AG09319 (cell line): ENCODE data around the gene RAI14.

ENCODE experiments used
- DNase-seq: peaks from one replicate; pipeline ENCODE4 v3.0.0-alpha.2; 2010; ENCODE audit warnings: low read depth; ENCODE audit errors: extremely low read depth
- TF ChIP-seq, protein P1 (sequence below): IDR thresholded peaks from 2 replicates; pipeline ENCODE4 v1.5.1; 2011; ENCODE audit warnings: low read depth, mild to moderate bottlenecking, inconsistent platforms, low read length, moderate library complexity

The RAI14 gene

DNA sequence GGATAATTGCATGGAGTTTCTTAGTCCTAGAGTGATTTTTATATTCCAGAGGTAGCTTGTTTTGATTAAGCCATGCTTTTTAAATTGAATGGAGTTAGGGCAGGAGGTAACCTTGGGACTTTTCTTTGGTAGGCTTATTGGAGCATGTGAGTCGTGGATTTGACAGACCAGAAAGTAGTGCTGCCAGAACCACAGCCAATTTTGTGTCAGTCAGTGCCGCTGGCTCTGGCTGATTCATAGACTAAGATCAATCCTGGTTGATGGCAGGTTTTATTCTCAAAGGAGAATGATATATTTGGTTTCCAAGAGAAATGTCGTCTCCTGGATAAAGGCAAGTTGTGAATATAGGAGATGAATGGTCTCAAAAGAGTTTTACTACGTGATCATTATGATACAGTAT lies 20.3 kb downstream of the RAI14 start:
- DNase-seq: no peak
- TF ChIP-seq, protein P1, sequence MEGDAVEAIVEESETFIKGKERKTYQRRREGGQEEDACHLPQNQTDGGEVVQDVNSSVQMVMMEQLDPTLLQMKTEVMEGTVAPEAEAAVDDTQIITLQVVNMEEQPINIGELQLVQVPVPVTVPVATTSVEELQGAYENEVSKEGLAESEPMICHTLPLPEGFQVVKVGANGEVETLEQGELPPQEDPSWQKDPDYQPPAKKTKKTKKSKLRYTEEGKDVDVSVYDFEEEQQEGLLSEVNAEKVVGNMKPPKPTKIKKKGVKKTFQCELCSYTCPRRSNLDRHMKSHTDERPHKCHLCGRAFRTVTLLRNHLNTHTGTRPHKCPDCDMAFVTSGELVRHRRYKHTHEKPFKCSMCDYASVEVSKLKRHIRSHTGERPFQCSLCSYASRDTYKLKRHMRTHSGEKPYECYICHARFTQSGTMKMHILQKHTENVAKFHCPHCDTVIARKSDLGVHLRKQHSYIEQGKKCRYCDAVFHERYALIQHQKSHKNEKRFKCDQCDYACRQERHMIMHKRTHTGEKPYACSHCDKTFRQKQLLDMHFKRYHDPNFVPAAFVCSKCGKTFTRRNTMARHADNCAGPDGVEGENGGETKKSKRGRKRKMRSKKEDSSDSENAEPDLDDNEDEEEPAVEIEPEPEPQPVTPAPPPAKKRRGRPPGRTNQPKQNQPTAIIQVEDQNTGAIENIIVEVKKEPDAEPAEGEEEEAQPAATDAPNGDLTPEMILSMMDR: no peak

DNA sequence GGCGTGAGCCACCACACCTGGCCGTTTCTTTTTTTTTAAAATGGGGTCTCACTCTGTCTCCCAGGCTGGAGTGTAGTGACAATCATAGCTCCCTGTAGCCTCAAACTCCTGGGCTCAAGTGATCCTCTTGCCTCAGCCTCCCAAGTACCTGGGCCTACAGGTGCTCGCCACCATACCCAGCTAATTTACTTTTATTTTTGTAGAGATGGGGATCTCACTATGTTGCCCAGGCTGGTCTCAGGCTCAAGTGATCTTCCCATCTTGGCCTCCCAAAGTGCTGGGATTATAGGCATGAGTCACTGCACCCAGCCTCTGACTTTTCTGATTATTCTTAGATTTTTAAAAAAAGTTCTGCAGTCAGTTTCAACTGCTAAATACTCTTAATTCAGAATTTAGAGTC lies 21.3 kb downstream of the RAI14 start:
- TF ChIP-seq, protein P1: no peak
- no peak for DNase-seq

DNA sequence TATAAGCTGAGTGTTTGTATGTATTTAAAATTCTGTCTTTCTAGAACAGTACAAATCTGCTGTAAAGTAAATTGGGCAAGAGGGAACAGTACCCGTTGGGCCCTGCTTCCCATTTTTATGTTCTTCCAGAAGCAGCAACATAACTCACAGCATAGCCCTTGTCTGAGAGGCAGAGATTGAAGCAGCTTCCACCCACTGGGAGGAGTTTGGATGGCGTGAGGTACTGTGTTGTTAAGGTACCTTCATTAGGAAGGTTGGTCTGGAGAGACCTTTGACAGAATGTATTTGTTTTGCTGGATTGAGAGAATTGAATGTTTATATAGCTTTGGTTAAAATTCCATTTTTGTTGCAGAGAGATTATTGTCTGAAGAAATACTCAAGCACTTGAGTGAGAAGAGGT lies 24.8 kb downstream of the RAI14 start:
- no peak for DNase-seq
- TF ChIP-seq, protein P1: no peak

DNA sequence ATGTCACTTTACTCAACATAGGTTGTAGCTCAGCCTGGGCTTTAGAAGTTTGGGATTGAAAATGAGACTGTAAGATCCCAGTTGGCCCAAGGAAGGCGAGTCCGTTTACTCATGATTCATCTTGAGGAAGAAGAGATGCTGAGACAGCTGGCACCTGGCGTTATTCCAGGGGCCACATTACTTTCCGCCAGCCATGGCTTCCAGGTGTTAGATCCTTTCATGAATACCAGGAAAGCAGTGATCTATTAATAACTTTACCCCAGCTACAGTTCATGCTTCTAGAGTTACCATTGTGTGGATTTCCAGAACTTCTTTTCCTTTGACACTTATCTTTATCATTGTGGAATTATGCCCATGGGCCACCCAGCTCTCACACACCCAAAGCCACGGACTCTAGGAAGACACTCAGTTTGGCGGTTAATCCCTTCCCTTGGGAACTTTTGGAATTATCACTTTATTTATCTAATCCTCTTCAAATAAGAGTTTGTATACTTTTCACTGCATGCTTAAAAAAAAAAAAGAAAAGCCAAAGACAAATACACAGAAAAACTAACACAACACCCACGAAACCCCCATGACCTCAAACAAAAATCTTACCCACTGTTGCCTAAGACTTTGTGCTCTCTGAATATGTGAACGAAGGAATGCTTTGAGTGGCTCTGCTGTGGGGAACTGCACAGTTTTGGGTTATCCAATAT lies 26.9 kb downstream of the RAI14 start:
- DNase-seq: no peak

DNA sequence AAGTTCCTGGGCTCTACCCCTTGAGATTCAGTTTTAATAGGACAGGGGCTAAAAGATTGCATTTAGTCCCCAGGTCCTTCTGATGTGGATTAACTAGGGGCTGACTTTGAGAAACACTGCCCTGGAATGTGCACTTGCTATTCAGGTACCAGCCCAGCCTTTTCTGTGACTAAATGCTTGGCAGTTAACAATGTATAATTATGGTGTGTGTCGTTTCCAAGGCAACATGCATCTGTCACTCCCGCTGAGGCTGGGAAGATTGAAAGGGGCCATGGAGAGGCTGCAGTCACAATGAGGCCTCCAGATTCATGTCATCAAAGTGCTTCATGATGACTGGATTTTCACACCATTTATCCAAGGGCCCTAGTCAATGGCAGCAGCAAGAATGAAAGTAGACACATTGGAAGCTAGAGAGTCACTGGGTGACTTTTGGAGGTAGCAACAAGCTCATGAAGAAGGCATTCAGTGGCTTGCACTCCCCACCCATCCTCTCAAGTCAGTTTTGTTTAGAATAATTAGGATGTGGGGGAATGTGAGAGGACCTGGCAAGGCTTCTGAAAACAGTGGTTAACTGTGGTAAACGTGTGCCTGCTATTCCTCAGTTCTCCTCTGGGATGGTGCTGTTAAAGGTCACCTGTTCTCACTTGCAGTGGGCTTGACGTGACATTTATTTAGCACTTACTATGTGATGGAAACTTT lies 28.3 kb downstream of the RAI14 start:
- DNase-seq: no peak
- TF ChIP-seq, protein P1: no peak

More for the DNA sequence above, 26.9 kb downstream of the RAI14 start:
- TF ChIP-seq, protein P1: no peak

DNA sequence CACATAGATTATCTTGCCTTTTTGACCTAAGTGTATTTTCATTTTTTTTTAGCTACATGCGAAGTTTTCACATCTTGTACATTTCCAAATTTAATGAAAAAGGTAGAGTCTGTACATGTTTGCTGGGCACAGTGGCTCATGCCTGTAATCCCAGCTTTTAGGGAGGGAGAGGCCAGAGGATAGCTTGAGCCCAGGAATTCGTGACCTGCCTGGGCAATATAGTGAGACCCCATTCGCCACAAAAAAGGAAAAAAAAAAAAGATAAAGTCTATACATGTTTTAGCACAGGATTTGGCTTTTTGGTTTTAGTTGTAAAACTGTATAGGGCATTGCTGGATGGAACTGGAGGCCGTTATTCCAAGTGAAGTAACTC lies 28.8 kb downstream of the RAI14 start:
- TF ChIP-seq, protein P1: no peak
- no peak for DNase-seq

DNA sequence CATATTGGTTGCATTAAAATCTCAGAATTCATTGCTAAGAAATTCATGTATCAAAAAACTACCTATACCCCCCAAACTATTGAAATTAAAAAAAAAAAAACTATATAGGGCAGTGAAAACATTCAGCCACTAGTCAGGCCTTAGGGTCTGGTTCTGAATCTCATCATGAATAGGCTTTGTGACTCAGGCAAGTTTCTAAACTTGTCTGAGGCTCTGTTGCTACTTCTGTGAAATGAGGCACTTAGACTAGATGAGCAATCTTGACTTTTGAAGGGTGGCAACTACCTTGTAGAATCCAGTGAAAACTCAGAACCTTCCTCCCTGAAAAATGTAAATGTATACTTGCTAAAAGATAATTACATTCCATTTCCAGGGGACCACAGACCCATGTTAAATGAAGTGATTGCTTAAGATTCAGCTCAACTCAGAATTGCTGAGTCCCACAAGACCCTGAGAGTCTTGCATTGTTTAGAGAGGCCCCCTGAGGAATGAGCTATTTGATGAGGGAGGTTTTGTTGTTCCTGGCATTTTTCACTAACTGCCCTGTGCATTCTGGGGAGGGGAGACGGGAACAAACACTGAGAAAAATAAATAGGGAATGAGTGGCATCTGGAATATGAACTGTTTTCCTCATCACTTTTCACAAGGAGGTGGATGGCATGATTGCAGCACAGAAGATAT lies 29.5 kb downstream of the RAI14 start:
- no peak for DNase-seq
- TF ChIP-seq, protein P1: no peak
